Measurements from ENCODE around the gene ADO.

DNA sequence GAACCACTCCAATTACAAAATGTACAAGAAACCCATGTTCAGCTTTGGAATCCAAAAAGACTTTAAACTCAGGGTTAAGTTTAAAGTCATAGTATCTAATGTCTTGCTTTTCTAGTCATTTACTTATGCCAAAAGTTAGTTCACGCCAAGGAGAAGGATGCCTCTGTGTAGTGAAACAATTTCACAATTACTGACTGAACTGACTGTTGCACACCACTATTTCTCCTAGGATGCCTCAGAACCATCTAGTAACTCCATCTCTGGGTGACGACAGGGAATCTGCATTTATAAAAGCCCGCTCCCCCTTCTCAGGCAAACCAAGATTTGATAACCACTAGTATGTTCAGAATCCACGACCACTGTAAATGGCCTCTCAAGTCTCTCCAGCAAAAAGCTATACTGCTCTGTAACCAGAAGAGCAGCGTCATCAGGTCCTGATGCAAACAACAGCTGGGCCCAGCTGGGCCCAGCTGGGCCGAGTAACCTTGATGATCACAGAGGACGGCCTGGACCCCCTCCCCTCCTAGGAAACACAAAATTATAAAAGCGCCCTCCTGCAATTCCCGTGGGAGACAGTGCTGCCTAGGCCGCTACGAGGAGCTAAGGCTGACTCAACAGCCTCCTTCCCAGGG lies 680 bp upstream of the ADO start:
- TF ChIP-seq FOXK2 (IDR thresholded peaks at IDR 0.05) (no peak), L3MBTL2 (conservative IDR thresholded peaks at IDR 0.05) (no peak), ELF4 (IDR thresholded peaks at IDR 0.05) (no peak), SP1 (IDR thresholded peaks at IDR 0.05) (no peak), ZNF384 (IDR thresholded peaks at IDR 0.05) (no peak)

Measured in HEK293T (cell line).